Endothelial cell of umbilical vein (primary cell): ENCODE data around the gene MAD2L2. TPM values are rescaled to one million over a fixed set of nuclear protein-coding genes. Genes with fewer than 3 reads are reported as not detected.

ENCODE experiments used
- BruUV-seq: library from RNA; stranded (reverse); fragments of 400-500 nt; replicated peaks from 2 replicates; lab custom pipeline; 2021; lab: Mats Ljungman, UMichigan
- CTCF ChIA-PET: fragments of 300-600, 350-600 bp; sonication (Branson Sonifier 250); formaldehyde crosslinking; loops from one replicate; lab custom pipeline; 2021; ENCODE audit warnings: antibody characterized with exemption, inconsistent platforms; lab: Charles Lee
- POLR2A ChIA-PET: fragments of 300-600, 350-600 bp; sonication (Branson Sonifier 250); formaldehyde crosslinking; loops from one replicate; lab custom pipeline; 2021; ENCODE audit warnings: antibody characterized with exemption, inconsistent platforms; lab: Charles Lee
- DNase-seq: peaks from one replicate; pipeline ENCODE4 v3.0.0-alpha.2; 2011; ENCODE audit warnings: low read depth, low spot score
- FAIRE-seq: peaks from 2 replicates; lab custom pipeline; 2011; peaks lifted over from hg19 to GRCh38; lab: Jason Lieb, UNC
- H2AFZ ChIP-seq: 2 replicates; pipeline ENCODE4 v1.6.0; 2012; ENCODE audit warnings: low read depth, low read length, control low read depth, inconsistent platforms
- H3K27ac ChIP-seq: 2 replicates; pipeline ENCODE4 v1.5.1; 2011; ENCODE audit warnings: low read depth, mild to moderate bottlenecking, control low read depth, low read length, moderate library complexity; ENCODE audit not compliant: insufficient read depth
- H3K27me3 ChIP-seq, 2 experiments: 2 replicates each; pipeline versions ENCODE4 v1.6.0 to v1.6.1; 2011; ENCODE audit warnings: low read length in 2 of 2, mixed read lengths in 1 of 2; ENCODE audit not compliant: control insufficient read depth in 2 of 2, insufficient read depth in 2 of 2
- H3K36me3 ChIP-seq, 2 experiments: 2 replicates in 1 of 2; 3 replicates in 1 of 2; pipeline ENCODE4 v1.5.1; 2011; ENCODE audit warnings: low read length in 2 of 2, mild to moderate bottlenecking in 1 of 2, moderate library complexity in 1 of 2; ENCODE audit not compliant: control insufficient read depth in 2 of 2, insufficient read depth in 2 of 2; ENCODE audit errors: extremely low read depth in 1 of 2
- H3K4me1 ChIP-seq: 3 replicates; pipeline ENCODE4 v1.5.1; 2011; ENCODE audit warnings: mild to moderate bottlenecking, low read length; ENCODE audit not compliant: control insufficient read depth, insufficient read depth; ENCODE audit errors: extremely low read depth
- H3K4me2 ChIP-seq: 2 replicates; pipeline ENCODE4 v1.6.1; 2011; ENCODE audit warnings: low read length, control low read depth, mixed read lengths; ENCODE audit not compliant: insufficient read depth
- H3K4me3 ChIP-seq, 3 experiments: fragments of 200-600 bp in 1 of 3; sonication (generic), shearing (Covaris generic) in 1 of 3; replicated peaks in 1 of 3; 2 replicates each; pipeline ENCODE4 v1.5.1; 2011 to 2016; ENCODE audit warnings: control low read depth in 3 of 3, low read length in 3 of 3, mild to moderate bottlenecking in 2 of 3, inconsistent platforms in 1 of 3, low read depth in 1 of 3, moderate library complexity in 1 of 3; ENCODE audit not compliant: insufficient read depth in 1 of 3
- H3K79me2 ChIP-seq: 2 replicates; pipeline ENCODE4 v1.6.0; 2012; ENCODE audit warnings: low read length, inconsistent platforms; ENCODE audit not compliant: control insufficient read depth, insufficient read depth
- H3K9ac ChIP-seq: replicated peaks from 2 replicates; pipeline ENCODE3; 2011; ENCODE audit warnings: low read length, control low read depth; ENCODE audit not compliant: insufficient read depth; ENCODE audit errors: extremely low read depth
- H3K9me1 ChIP-seq: replicated peaks from 3 replicates; pipeline ENCODE4 v1.6.0; 2011; ENCODE audit warnings: mild to moderate bottlenecking, low read length; ENCODE audit not compliant: control insufficient read depth, insufficient read depth; ENCODE audit errors: extremely low read depth
- H3K9me3 ChIP-seq: replicated peaks from 2 replicates; pipeline ENCODE4 v1.5.1; 2012; ENCODE audit warnings: low read length, inconsistent platforms; ENCODE audit not compliant: control insufficient read depth, insufficient read depth
- H4K20me1 ChIP-seq: replicated peaks from 2 replicates; pipeline ENCODE3; 2011; ENCODE audit warnings: mild to moderate bottlenecking, low read length; ENCODE audit not compliant: control insufficient read depth, insufficient read depth; ENCODE audit errors: extremely low read depth
- EZH2 ChIP-seq: IDR thresholded peaks from 2 replicates; pipeline ENCODE4 v1.6.1; 2012; ENCODE audit warnings: borderline replicate concordance, low read depth, mild to moderate bottlenecking, moderate library complexity, low read length, inconsistent platforms; ENCODE audit not compliant: severe bottlenecking
- FOS ChIP-seq: IDR thresholded peaks from 2 replicates; pipeline ENCODE4 v1.6.1; 2011; ENCODE audit warnings: mild to moderate bottlenecking, low read length, moderate library complexity, borderline replicate concordance; ENCODE audit not compliant: insufficient read depth
- GATA2 ChIP-seq: IDR thresholded peaks from 2 replicates; pipeline ENCODE4 v1.7.0; 2011; ENCODE audit warnings: low read depth, mild to moderate bottlenecking, moderate library complexity, mixed read lengths, low read length; ENCODE audit not compliant: insufficient read length, insufficient read depth
- JUN ChIP-seq: IDR thresholded peaks from 2 replicates; pipeline ENCODE4 v1.6.1; 2011; ENCODE audit warnings: borderline replicate concordance, low read depth; ENCODE audit not compliant: insufficient read length, insufficient read depth
- MYC ChIP-seq: IDR thresholded peaks from one replicate; pipeline ENCODE4 v1.6.1; 2011; ENCODE audit warnings: mild to moderate bottlenecking, low read depth, low read length
- POLR2A ChIP-seq: IDR thresholded peaks from 2 replicates; pipeline ENCODE4 v1.6.1; 2012; ENCODE audit warnings: low read depth, mild to moderate bottlenecking, control low read depth, low read length
- POLR2AphosphoS5 ChIP-seq: IDR thresholded peaks from 2 replicates; pipeline ENCODE4 v1.6.1; 2012; ENCODE audit warnings: low read depth, mild to moderate bottlenecking, control low read depth, low read length, moderate library complexity; ENCODE audit not compliant: insufficient read depth
- dilution Hi-C: fragments of 300-500 bp; cut with MboI; formaldehyde crosslinking; loops from one replicate; pipeline ENCODE4 v1.15.0; 2019; ENCODE audit warnings: low sequenced_read_pairs; ENCODE audit not compliant: extremely low pct_ligation_motif_present
- intact Hi-C: fragments of 100-400 bp; cut with micrococcal nuclease; formaldehyde crosslinking; loops from one replicate; pipeline ENCODE4 v1.10.0; 2022
- polyA plus RNA-seq, 4 experiments: library from polyadenylated mRNA; depleted of rRNA in 3 of 4; stranded (reverse) in 3 of 4; unstranded in 1 of 4; fragments of >200 nt; gene quantifications; 2 replicates each; pipeline versions ENCODE4 v1.2.1 to v1.2.3, GENCODE V29; 2011 to 2012; ENCODE audit warnings: missing spikeins in 1 of 4
- total RNA-seq: library from RNA; stranded (reverse); gene quantifications from 2 replicates; pipeline ENCODE4 v1.2.3, GENCODE V29; 2021
- TF ChIP-seq, protein P1 (sequence below): IDR thresholded peaks from 2 replicates; pipeline ENCODE4 v1.6.1; 2011; ENCODE audit not compliant: insufficient read depth, insufficient read length
- TF ChIP-seq, protein P2 (sequence below), 2 donors: IDR thresholded peaks; 1 replicate in 1 of 2; 2 replicates in 1 of 2; pipeline ENCODE4 v1.5.1; 2011; ENCODE audit warnings: low read length in 2 of 2, mild to moderate bottlenecking in 2 of 2, moderate library complexity in 2 of 2, control low read depth in 1 of 2, inconsistent platforms in 1 of 2, low read depth in 1 of 2; ENCODE audit not compliant: insufficient read depth in 1 of 2; ENCODE audit errors: extremely low read depth in 1 of 2

MAD2L2 gene
- total and polyA plus RNA-seq, 2 donors (not counting 3 experiments of a cell fraction or from before 2014, with no cell fraction given) = 35.9 to 74.2 TPM

DNA sequence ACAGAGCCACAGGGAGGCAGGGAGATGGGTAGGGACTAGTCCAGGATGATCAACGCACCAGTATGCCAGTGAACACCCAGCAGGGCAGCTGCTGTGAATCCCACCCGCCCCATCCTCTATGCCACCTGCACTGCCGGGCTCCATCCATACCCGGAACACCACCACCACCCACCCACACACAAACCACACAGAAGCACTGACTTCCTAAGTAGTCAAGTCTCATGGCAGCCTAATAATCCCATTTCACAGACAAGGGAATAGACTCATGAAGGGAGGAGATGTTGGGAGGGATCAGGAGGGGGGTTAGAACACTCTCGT lies 16.9 kb upstream of the MAD2L2 start:
- DNase-seq = no peak
- TF ChIP-seq FOS (no peak), MYC (no peak), POLR2A (no peak), JUN (no peak), EZH2 (no peak), POLR2AphosphoS5 (no peak), GATA2 (no peak)
- TF ChIP-seq, protein P1, sequence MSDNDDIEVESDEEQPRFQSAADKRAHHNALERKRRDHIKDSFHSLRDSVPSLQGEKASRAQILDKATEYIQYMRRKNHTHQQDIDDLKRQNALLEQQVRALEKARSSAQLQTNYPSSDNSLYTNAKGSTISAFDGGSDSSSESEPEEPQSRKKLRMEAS = no peak
- TF ChIP-seq, protein P2, sequence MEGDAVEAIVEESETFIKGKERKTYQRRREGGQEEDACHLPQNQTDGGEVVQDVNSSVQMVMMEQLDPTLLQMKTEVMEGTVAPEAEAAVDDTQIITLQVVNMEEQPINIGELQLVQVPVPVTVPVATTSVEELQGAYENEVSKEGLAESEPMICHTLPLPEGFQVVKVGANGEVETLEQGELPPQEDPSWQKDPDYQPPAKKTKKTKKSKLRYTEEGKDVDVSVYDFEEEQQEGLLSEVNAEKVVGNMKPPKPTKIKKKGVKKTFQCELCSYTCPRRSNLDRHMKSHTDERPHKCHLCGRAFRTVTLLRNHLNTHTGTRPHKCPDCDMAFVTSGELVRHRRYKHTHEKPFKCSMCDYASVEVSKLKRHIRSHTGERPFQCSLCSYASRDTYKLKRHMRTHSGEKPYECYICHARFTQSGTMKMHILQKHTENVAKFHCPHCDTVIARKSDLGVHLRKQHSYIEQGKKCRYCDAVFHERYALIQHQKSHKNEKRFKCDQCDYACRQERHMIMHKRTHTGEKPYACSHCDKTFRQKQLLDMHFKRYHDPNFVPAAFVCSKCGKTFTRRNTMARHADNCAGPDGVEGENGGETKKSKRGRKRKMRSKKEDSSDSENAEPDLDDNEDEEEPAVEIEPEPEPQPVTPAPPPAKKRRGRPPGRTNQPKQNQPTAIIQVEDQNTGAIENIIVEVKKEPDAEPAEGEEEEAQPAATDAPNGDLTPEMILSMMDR (IDR thresholded peaks at IDR 0.05; ENCODE audit: extremely low read depth in 1 of 2, insufficient read depth in 1 of 2, low read depth in 1 of 2, low read length in 2 of 2) = no peak
- H3K4me3 ChIP-seq = no peak overlapping the region
- ChIA-PET POLR2A (no interaction called here), CTCF (interaction anchor here (1.6 to 1.8 kb wide), 2 partner anchors 13 to 33 kb away, joined by 5 to 6 read pairs; partner anchors contain the start of gene FBXO6)
- no peak for FAIRE-seq
- intact Hi-C loops (no loop called here), dilution Hi-C loops (no loop called here)
- BruUV-seq = no TSS peak
- H3K27me3 ChIP-seq = peaks cover 8 to 13% of the 10 kb centered on the region in 2 experiments
- no peaks in the 10 kb centered on the region for H3K9me3 ChIP-seq
- no peaks in the 10 kb centered on the region for H4K20me1 ChIP-seq
- no peak overlapping the region for H2AFZ ChIP-seq
- H3K9me1 ChIP-seq = no peaks in the 10 kb centered on the region
- no peaks in the 10 kb centered on the region for H3K79me2 ChIP-seq
- H3K4me1 ChIP-seq = peaks cover 11% of the 10 kb centered on the region
- no peak overlapping the region for H3K27ac ChIP-seq
- H3K9ac ChIP-seq = no peak overlapping the region
- no peaks in the 10 kb centered on the region for H3K36me3 ChIP-seq
- H3K4me2 ChIP-seq = no peak overlapping the region
